Activated T-cell treated with anti-CD3 and anti-CD28 coated beads, Interleukin-2, amount 50 U/mL, for 72 hours (primary cell): ENCODE results near the gene FGF7. TPM values are rescaled to one million over a fixed set of nuclear protein-coding genes. Genes with fewer than 3 reads are reported as not detected.
A peak's percentile ranks its signal among the peaks of the same experiment; 100 is the strongest.
"Not testable (repeated sequence)": the region's sequence is repeated elsewhere in the genome, so short reads cannot be mapped to it uniquely, and the experiment has no call there.

Experiments
- ATAC-seq, 2 donors: fragments of 150-1000 bp; cut with Tn5 transposase; replicated peaks in 1 of 2; 2 replicates each; pipeline ENCODE4 v1.10.0; 2021; ENCODE audit warnings: moderate library complexity in 2 of 2, mild to moderate bottlenecking in 1 of 2
- DNase-seq, 2 donors: peaks; one replicate each; pipeline ENCODE4 v3.0.0; 2021 to 2022; ENCODE audit warnings: mixed read lengths in 1 of 2
- H3K27ac Mint-ChIP-seq: one replicate; pipeline ENCODE4 v1.8.0; 2022; ENCODE audit warnings: mild to moderate bottlenecking, moderate library complexity, mixed read lengths
- H3K27me3 Mint-ChIP-seq: one replicate; pipeline ENCODE4 v1.8.0; 2022; ENCODE audit warnings: low read depth, mixed read lengths
- H3K36me3 Mint-ChIP-seq, 2 donors: one replicate each; pipeline ENCODE4 v1.8.0; 2022; ENCODE audit warnings: mixed read lengths in 2 of 2, mild to moderate bottlenecking in 1 of 2; ENCODE audit not compliant: insufficient read depth in 2 of 2
- H3K4me1 Mint-ChIP-seq: one replicate; pipeline ENCODE4 v1.8.0; 2022; ENCODE audit warnings: low read depth, mixed read lengths
- H3K4me3 Mint-ChIP-seq, 2 donors: one replicate each; pipeline ENCODE4 v1.8.0; 2022; ENCODE audit warnings: mild to moderate bottlenecking in 2 of 2, mixed read lengths in 2 of 2, moderate library complexity in 2 of 2
- H3K9me3 Mint-ChIP-seq, 2 donors: one replicate each; pipeline ENCODE4 v1.8.0; 2022; ENCODE audit warnings: mixed read lengths in 2 of 2
- total RNA-seq, 2 donors: library from RNA; stranded (reverse); gene quantifications; one replicate each; pipeline ENCODE4 v1.2.3, GENCODE V29; 2022

FGF7 gene
- total RNA-seq, 2 donors from 2014 or later, result not detected

GRCh38 chr15:49456166-49456565 is 33.1 kb downstream of the FGF7 start:
- Mint-ChIP-seq H3K27ac (no peak overlapping the region), H3K9me3 (no peaks in the 10 kb centered on the region), H3K36me3 (no peaks in the 10 kb centered on the region), H3K27me3 (peaks cover 13% of the 10 kb centered on the region), H3K4me3 (no peak overlapping the region), H3K4me1 (no peaks in the 10 kb centered on the region)
- no peak for ATAC-seq
- no peak for DNase-seq

GRCh38 chr15:49458145-49458544 is 35.1 kb downstream of the FGF7 start:
- Mint-ChIP-seq H3K27ac (no peak overlapping the region), H3K4me3 (no peak overlapping the region), H3K36me3 (no peaks in the 10 kb centered on the region), H3K9me3 (no peaks in the 10 kb centered on the region), H3K27me3 (peaks cover 13% of the 10 kb centered on the region), H3K4me1 (no peaks in the 10 kb centered on the region)
- no peak for ATAC-seq
- DNase-seq, result no peak

DNA sequence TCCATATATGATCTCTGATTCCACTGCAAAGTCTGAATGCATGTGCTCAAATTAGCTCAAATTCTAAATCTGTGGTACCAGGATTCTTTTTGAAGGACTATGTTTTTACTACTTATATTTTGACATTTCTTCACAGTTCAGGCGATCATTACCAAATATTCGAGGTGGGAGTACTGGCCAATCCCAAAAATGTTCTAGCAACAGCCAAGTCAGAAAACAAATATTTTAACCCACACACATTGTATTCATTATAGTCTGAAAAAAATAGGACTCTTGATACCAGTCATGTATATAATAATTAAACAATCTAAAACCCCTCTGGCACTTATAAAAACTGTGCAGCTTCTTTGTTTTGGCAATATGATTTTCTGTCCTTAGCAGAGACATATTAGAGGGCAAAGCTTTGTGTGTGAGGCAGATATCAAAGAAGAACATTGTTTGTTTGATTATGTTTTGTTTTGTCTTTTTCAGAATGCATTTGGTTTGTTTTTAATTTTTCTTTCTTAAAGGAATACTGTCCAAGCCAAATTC is 37.4 kb downstream of the FGF7 start:
- DNase-seq (no peak), ATAC-seq (no peak)
- Mint-ChIP-seq H3K27ac (no peak overlapping the region), H3K27me3 (peaks cover 13% of the 10 kb centered on the region), H3K4me1 (no peaks in the 10 kb centered on the region), H3K36me3 (no peaks in the 10 kb centered on the region), H3K9me3 (no peaks in the 10 kb centered on the region), H3K4me3 (no peak overlapping the region)

DNA sequence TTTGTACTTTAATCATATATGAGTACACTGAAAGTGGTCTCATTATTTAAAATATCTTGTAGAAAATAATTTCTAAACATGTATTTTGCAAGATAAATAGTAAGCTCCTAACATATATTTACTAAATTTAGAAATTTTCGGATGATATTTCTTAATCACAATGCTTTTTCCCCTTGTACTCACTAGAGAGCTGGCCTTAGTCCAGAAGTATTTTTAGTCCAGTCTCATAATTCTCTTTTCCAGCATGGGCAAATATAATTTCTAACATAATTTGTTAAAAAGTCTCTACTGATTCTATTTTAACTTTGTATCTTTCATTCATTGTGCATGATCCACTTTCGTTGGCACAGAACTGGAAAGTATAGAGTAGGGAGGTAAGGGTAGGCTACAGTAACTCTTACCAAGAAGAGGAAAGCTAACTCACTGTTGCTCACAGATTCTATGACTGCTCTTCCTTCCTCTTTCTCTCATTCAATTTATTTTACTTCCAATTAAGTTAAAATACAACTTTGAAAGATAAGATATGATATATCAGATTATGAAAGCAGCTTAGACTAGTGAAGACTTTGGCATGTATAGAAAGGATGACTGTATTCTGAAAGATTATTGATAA is 39.3 kb downstream of the FGF7 start:
- no peaks in the 10 kb centered on the region for H3K36me3 Mint-ChIP-seq
- no peak overlapping the region for H3K27ac Mint-ChIP-seq
- H3K4me1 Mint-ChIP-seq, result no peaks in the 10 kb centered on the region
- no peak for ATAC-seq
- no peak overlapping the region for H3K4me3 Mint-ChIP-seq
- no peak for DNase-seq
- H3K9me3 Mint-ChIP-seq, result no peaks in the 10 kb centered on the region
- H3K27me3 Mint-ChIP-seq, result peaks cover 4% of the 10 kb centered on the region

GRCh38 chr15:49464522-49464921 is 41.5 kb downstream of the FGF7 start:
- H3K36me3 Mint-ChIP-seq, result no peaks in the 10 kb centered on the region

DNA sequence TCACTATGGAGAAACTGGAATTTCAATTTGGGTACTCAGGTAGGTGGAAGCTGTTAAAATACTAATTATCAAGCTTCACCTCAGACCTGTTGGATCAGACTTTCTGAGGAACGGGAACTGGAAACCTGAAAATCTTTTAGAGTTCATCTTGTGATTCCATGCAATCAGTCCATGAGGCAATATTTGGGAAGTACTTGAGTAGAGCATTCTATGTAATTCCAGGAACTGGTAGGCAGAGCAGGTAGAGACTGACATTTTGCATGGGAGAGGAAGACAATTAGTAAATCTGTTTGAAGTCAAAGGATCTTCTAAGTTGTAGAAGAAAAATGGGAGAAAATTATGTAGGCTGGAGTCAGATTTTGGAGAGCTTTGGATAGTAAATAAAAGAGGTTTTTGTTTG is 43.1 kb downstream of the FGF7 start:
- ATAC-seq (no peak), DNase-seq (no peak)
- Mint-ChIP-seq H3K36me3 (no peaks in the 10 kb centered on the region), H3K4me1 (no peaks in the 10 kb centered on the region), H3K27ac (no peak overlapping the region), H3K27me3 (no peaks in the 10 kb centered on the region), H3K9me3 (no peaks in the 10 kb centered on the region), H3K4me3 (no peak overlapping the region)

More at GRCh38 chr15:49464522-49464921, 41.5 kb downstream of the FGF7 start:
- H3K27ac Mint-ChIP-seq, result no peak overlapping the region
- no peak overlapping the region for H3K4me3 Mint-ChIP-seq
- no peaks in the 10 kb centered on the region for H3K4me1 Mint-ChIP-seq
- no peaks in the 10 kb centered on the region for H3K9me3 Mint-ChIP-seq
- H3K27me3 Mint-ChIP-seq, result no peaks in the 10 kb centered on the region
- no peak for ATAC-seq
- no peak for DNase-seq

DNA sequence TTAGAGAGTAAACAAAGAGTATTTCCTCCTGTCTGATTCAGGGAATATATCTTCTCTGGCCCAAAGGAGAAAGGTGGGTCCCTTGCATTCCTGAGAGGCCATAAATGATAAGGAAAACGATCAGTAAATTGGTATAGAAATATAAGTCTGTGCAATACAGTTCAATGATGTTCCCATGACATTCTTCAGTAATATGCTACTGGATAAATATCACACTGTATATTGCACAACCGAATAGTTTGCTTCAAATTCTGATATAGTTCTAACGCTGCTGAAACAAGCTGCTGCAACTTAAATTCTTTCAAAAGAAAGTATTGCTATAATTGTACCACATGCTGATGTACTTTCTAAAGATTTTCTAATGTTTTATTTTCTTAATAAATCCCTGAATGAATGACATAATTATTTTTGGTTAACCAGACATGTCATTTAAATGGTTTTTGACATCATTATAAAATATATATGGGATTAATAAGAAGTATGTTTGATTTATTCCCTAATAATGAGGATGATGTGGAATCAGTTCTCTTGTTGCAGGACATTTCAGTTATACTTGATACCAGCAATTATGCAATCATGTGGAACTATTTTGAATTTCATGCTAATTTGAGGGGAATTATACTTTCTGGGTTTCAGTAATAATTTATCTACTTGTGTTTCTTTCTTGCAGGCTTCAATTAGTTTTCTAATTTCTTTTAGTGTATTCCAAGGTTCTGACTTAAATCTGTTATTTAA is 44.9 kb downstream of the FGF7 start:
- H3K4me3 Mint-ChIP-seq, result no peak overlapping the region
- no peaks in the 10 kb centered on the region for H3K36me3 Mint-ChIP-seq
- DNase-seq (no peak), ATAC-seq (no peak)
- H3K27ac Mint-ChIP-seq, result no peak overlapping the region
- H3K9me3 Mint-ChIP-seq, result no peaks in the 10 kb centered on the region
- no peaks in the 10 kb centered on the region for H3K27me3 Mint-ChIP-seq
- H3K4me1 Mint-ChIP-seq, result no peaks in the 10 kb centered on the region

DNA sequence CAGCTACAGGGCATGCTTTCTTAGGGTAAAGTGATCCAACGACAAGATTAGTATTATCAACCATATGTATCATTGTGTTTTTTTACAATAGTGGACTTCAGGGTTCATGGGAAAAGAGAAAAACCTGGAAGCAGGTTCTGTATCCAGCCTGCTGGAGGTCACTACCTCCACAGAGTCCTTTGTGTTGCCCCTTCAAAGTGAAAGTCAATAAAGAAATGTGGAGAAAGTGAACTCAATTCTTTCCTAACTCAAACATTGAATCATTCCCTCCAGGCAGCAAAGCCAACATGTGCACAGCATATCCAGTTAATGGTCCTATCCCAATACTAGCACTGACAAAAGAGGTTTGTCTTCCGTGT is 45.4 kb downstream of the FGF7 start:
- no peaks in the 10 kb centered on the region for H3K4me1 Mint-ChIP-seq
- DNase-seq, result no peak
- H3K9me3 Mint-ChIP-seq, result no peaks in the 10 kb centered on the region
- H3K27me3 Mint-ChIP-seq, result no peaks in the 10 kb centered on the region
- H3K27ac Mint-ChIP-seq, result no peak overlapping the region
- ATAC-seq, result no peak
- no peak overlapping the region for H3K4me3 Mint-ChIP-seq
- no peaks in the 10 kb centered on the region for H3K36me3 Mint-ChIP-seq

GRCh38 chr15:49471248-49471647 is 48.2 kb downstream of the FGF7 start:
- peak overlapping the region; percentile 42 for H3K27ac Mint-ChIP-seq

DNA sequence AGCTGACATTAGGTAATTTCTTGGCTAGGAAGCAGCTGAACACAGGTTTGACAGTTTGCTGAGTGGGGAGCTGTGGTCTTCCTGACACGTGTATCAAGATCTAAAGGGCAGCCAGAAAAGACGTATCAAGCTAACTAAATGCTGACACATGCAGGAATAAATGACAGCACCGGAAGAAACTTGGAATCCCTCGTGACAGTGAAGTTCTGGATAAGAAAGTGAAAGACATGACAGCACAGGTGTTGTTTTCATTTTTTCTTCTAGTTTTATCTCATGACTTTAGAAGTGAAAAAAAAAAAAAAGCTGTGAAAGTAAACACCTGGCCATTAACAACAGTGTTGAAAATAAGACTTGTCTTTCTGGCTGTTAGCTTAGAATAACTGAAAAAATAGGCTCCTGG is 48.7 kb downstream of the FGF7 start:
- ATAC-seq, result peak; percentile 61 to 95
- H3K27ac Mint-ChIP-seq, result peak overlapping the region; percentile 15
- no peaks in the 10 kb centered on the region for H3K4me1 Mint-ChIP-seq
- H3K4me3 Mint-ChIP-seq, result peak overlapping the region in 1 of 2 donors; percentile 65
- H3K9me3 Mint-ChIP-seq, result no peaks in the 10 kb centered on the region
- no peaks in the 10 kb centered on the region for H3K27me3 Mint-ChIP-seq
- H3K36me3 Mint-ChIP-seq, result no peaks in the 10 kb centered on the region
- peak; percentile 1 to 39 for DNase-seq

More at GRCh38 chr15:49471248-49471647, 48.2 kb downstream of the FGF7 start:
- not testable (repeated sequence) for H3K27me3 Mint-ChIP-seq, H3K9me3 Mint-ChIP-seq, H3K4me1 Mint-ChIP-seq, ATAC-seq, H3K36me3 Mint-ChIP-seq
- DNase-seq, result peak; percentile 15 to 33
- H3K4me3 Mint-ChIP-seq, result peak overlapping the region in 1 of 2 donors; percentile 65

DNA sequence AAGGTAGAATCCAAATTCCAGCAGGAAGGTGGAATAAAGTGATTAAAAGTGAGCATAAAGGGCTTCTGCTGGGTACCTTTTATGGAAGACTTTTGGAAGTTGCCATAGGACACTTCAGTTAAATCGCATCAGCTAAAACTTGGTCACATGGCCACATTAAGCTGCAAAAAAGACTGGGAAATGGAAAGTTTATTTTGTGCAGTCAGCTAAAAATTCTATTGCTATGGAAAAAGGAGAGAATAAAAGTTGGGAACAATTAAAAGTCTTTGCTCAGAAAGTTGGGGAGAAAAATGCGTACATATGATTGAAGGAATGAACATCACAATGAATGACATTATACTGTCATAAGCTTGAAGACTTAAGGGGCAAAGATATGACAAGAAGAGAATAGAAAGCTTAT is 49.3 kb downstream of the FGF7 start:
- H3K27me3 Mint-ChIP-seq, result no peaks in the 10 kb centered on the region

GRCh38 chr15:49473031-49473430 is 50.0 kb downstream of the FGF7 start:
- Mint-ChIP-seq H3K36me3 (no peaks in the 10 kb centered on the region), H3K4me1 (no peaks in the 10 kb centered on the region), H3K27me3 (no peaks in the 10 kb centered on the region), H3K9me3 (no peaks in the 10 kb centered on the region), H3K27ac (no peak overlapping the region), H3K4me3 (no peak overlapping the region)
- ATAC-seq (no peak), DNase-seq (no peak)

More for the DNA sequence above, 49.3 kb downstream of the FGF7 start:
- DNase-seq (no peak), ATAC-seq (no peak)
- no peaks in the 10 kb centered on the region for H3K9me3 Mint-ChIP-seq
- no peaks in the 10 kb centered on the region for H3K36me3 Mint-ChIP-seq
- H3K4me3 Mint-ChIP-seq, result no peak overlapping the region
- no peaks in the 10 kb centered on the region for H3K4me1 Mint-ChIP-seq
- H3K27ac Mint-ChIP-seq, result no peak overlapping the region

- H3K27me3 Mint-ChIP-seq, DNase-seq, H3K4me3 Mint-ChIP-seq, H3K9me3 Mint-ChIP-seq, H3K4me1 Mint-ChIP-seq, H3K27ac Mint-ChIP-seq, H3K36me3 Mint-ChIP-seq, ATAC-seq: not testable (repeated sequence)
Measured at GRCh38 chr15:49478021-49478420, 55.0 kb downstream of the FGF7 start.

DNA sequence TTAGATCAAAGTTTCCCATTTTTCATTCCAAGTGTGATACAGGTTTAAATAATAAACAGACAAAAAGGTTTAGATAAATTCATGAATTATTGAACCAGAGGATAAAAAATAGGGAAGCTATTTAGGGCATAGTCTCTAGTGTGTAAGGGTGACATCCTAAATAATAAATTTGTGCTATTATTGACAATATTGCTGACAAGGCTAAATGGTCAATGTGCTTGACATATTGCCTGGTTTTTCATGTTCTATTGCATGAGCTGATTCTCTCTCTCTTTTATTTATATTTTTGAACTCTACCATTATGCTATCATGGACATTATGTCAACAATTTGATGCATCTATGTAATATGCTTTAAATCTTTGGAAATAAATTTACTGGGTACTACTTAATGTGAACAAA is 55.9 kb downstream of the FGF7 start:
- not testable (repeated sequence) for H3K36me3 Mint-ChIP-seq, H3K4me1 Mint-ChIP-seq, H3K4me3 Mint-ChIP-seq, H3K9me3 Mint-ChIP-seq, H3K27me3 Mint-ChIP-seq, DNase-seq, ATAC-seq, H3K27ac Mint-ChIP-seq
